ENCODE data around the gene COPB1.

COPB1 gene

DNA sequence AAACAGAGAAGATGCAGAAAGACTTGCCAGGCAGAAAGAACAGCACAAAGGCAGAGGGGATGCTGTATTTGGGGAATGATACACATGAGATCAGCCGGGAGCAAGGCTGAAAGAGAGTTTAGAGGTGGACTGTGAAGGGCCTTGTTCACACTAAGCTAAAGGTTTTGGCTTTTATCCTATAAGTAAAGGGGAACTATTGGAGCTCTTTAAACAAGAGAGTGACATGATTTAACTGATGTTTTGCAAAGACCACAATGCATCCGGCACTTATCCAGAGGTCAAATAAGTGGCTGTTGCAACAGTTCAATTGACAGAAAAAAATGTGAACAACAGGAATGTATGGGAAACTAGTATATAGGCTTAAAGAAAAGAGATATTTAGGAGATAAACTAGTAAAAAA is 76.0 kb downstream of the COPB1 start:
- Histone ChIP-seq H2AFZ (ENCODE audit: low read depth, low read length, severe bottlenecking) (no peak overlapping the region), H3K9ac (ENCODE audit: low read length) (no peak overlapping the region), H3K9me3 (ENCODE audit: insufficient read depth, low read length) (no peaks in the 10 kb centered on the region), H3K4me3 (ENCODE audit: insufficient read depth, low read length, poor library complexity, severe bottlenecking) (no peak overlapping the region), H3K79me2 (ENCODE audit: insufficient read depth, low read length) (no peaks in the 10 kb centered on the region), H3K27ac (ENCODE audit: low read depth, low read length) (no peak overlapping the region), H3K27me3 (ENCODE audit: low read length) (no peaks in the 10 kb centered on the region), H3K4me2 (ENCODE audit: low read depth, low read length, poor library complexity, severe bottlenecking) (no peak overlapping the region), H3F3A (ENCODE audit: insufficient read depth) (no peaks in the 10 kb centered on the region; the same call in 1 of the 2 replicates), H4K20me1 (ENCODE audit: low read depth, low read length) (no peaks in the 10 kb centered on the region), H3K9me2 (replicated peaks; ENCODE audit: insufficient read depth, low read length) (no peaks in the 10 kb centered on the region), H3K36me3 (ENCODE audit: low read length) (no peaks in the 10 kb centered on the region)
- TF ChIP-seq EZH2phosphoT487 (conservative IDR thresholded peaks at IDR 0.05; ENCODE audit: low read length) = no peak

DNA sequence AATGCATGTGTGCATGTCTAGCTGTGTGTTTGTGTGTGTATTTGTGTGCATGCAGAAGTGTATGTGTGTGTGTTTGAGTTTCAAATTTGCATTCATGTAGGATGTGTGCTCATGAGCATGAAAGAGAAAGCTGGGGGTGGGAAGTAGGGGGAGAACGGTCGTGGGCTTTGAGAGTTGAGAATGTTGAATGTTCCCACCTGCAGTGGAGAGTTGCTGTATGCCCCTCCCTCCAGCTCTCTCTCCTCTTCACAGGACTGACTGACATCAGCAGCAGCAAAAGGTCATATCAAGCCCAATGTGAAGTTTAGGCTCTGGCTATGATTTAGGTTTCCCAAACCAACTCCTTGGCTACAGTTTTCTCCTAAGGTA is 76.8 kb downstream of the COPB1 start:
- Histone ChIP-seq H3K4me3 (ENCODE audit: insufficient read depth, low read length, poor library complexity, severe bottlenecking) (no peak overlapping the region), H3K9me3 (ENCODE audit: insufficient read depth, low read length) (no peaks in the 10 kb centered on the region), H3K9ac (ENCODE audit: low read length) (no peak overlapping the region), H3K4me2 (ENCODE audit: low read depth, low read length, poor library complexity, severe bottlenecking) (no peak overlapping the region), H4K20me1 (ENCODE audit: low read depth, low read length) (no peaks in the 10 kb centered on the region), H3F3A (ENCODE audit: insufficient read depth) (no peaks in the 10 kb centered on the region), H3K36me3 (ENCODE audit: low read length) (no peaks in the 10 kb centered on the region), H3K27ac (ENCODE audit: low read depth, low read length) (no peak overlapping the region), H3K9me2 (replicated peaks; ENCODE audit: insufficient read depth, low read length) (no peaks in the 10 kb centered on the region), H3K27me3 (ENCODE audit: low read length) (no peaks in the 10 kb centered on the region), H3K79me2 (ENCODE audit: insufficient read depth, low read length) (no peaks in the 10 kb centered on the region), H2AFZ (ENCODE audit: low read depth, low read length, severe bottlenecking) (no peak overlapping the region)
- TF ChIP-seq, protein P1, sequence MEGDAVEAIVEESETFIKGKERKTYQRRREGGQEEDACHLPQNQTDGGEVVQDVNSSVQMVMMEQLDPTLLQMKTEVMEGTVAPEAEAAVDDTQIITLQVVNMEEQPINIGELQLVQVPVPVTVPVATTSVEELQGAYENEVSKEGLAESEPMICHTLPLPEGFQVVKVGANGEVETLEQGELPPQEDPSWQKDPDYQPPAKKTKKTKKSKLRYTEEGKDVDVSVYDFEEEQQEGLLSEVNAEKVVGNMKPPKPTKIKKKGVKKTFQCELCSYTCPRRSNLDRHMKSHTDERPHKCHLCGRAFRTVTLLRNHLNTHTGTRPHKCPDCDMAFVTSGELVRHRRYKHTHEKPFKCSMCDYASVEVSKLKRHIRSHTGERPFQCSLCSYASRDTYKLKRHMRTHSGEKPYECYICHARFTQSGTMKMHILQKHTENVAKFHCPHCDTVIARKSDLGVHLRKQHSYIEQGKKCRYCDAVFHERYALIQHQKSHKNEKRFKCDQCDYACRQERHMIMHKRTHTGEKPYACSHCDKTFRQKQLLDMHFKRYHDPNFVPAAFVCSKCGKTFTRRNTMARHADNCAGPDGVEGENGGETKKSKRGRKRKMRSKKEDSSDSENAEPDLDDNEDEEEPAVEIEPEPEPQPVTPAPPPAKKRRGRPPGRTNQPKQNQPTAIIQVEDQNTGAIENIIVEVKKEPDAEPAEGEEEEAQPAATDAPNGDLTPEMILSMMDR (IDR thresholded peaks at IDR 0.05; ENCODE audit: insufficient read depth, low read length, poor library complexity, severe bottlenecking) = no peak
- TF ChIP-seq EZH2phosphoT487 (conservative IDR thresholded peaks at IDR 0.05; ENCODE audit: low read length) = no peak

DNA sequence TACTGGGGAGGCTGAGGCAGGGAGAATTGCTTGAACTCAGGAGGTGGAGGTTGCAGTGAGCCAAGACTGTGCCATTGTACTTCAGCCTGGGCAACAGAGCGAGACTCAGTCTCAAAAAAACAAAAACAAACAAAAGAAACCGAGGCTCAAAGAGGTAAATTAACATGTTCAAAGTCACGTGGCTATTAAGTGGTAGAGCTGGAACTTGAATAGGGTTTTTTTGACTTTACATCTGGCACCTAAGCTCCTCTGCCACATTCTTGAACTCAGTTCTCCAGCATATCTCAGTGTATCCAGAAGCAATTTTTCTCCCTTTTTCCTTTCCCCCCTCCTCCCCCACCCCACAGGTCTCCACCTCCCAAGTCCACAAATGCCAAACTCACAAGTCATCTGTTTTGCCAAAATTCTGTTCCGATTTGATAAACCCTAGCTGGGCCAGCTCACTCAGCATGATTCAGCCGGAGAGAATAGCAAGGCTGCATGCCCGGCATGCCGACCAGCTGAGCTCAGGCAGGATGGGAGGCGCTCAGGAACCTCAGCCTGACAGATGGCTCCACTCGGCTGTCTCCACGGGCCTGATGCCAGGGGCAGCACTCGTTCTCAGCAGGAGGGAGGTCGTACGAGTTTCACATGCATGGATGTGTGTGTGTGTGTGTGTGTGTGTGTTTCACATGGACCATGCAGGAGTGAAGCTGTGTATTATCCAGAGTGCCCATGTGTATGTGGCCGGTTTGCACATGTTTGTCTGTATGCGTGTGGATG is 77.4 kb downstream of the COPB1 start:
- H3K9me3 ChIP-seq (ENCODE audit: insufficient read depth, low read length) = no peaks in the 10 kb centered on the region
- no peak overlapping the region for H3K4me2 ChIP-seq (ENCODE audit: low read depth, low read length, poor library complexity, severe bottlenecking)
- H3K36me3 ChIP-seq (ENCODE audit: low read length) = no peaks in the 10 kb centered on the region
- H3K79me2 ChIP-seq (ENCODE audit: insufficient read depth, low read length) = no peaks in the 10 kb centered on the region
- no peak overlapping the region for H3K27ac ChIP-seq (ENCODE audit: low read depth, low read length)
- no peaks in the 10 kb centered on the region for H3F3A ChIP-seq (ENCODE audit: insufficient read depth)
- TF ChIP-seq, protein P1 (IDR thresholded peaks at IDR 0.05; ENCODE audit: insufficient read depth, low read length, poor library complexity, severe bottlenecking) = no peak
- no peak for TF ChIP-seq EZH2phosphoT487 (conservative IDR thresholded peaks at IDR 0.05; ENCODE audit: low read length)
- no peak overlapping the region for H3K4me3 ChIP-seq (ENCODE audit: insufficient read depth, low read length, poor library complexity, severe bottlenecking)
- H3K27me3 ChIP-seq (ENCODE audit: low read length) = no peaks in the 10 kb centered on the region
- no peaks in the 10 kb centered on the region for H4K20me1 ChIP-seq (ENCODE audit: low read depth, low read length)
- H3K9me2 ChIP-seq (replicated peaks; ENCODE audit: insufficient read depth, low read length) = no peaks in the 10 kb centered on the region
- no peak overlapping the region for H3K9ac ChIP-seq (ENCODE audit: low read length)
- H2AFZ ChIP-seq (ENCODE audit: low read depth, low read length, severe bottlenecking) = no peak overlapping the region

- no peak overlapping the region for H3K4me3 ChIP-seq (ENCODE audit: insufficient read depth, low read length, poor library complexity, severe bottlenecking)
- no peak overlapping the region for H2AFZ ChIP-seq (ENCODE audit: low read depth, low read length, severe bottlenecking)
- H3K4me2 ChIP-seq (ENCODE audit: low read depth, low read length, poor library complexity, severe bottlenecking) = no peak overlapping the region
- no peaks in the 10 kb centered on the region for H3K36me3 ChIP-seq (ENCODE audit: low read length)
- H3K27ac ChIP-seq (ENCODE audit: low read depth, low read length) = no peak overlapping the region
- no peaks in the 10 kb centered on the region for H4K20me1 ChIP-seq (ENCODE audit: low read depth, low read length)
- no peaks in the 10 kb centered on the region for H3F3A ChIP-seq (ENCODE audit: insufficient read depth)
- H3K9me2 ChIP-seq (replicated peaks; ENCODE audit: insufficient read depth, low read length) = no peaks in the 10 kb centered on the region
- H3K79me2 ChIP-seq (ENCODE audit: insufficient read depth, low read length) = no peaks in the 10 kb centered on the region
- H3K9me3 ChIP-seq (ENCODE audit: insufficient read depth, low read length) = no peaks in the 10 kb centered on the region
- no peaks in the 10 kb centered on the region for H3K27me3 ChIP-seq (ENCODE audit: low read length)
- no peak for TF ChIP-seq EZH2phosphoT487 (conservative IDR thresholded peaks at IDR 0.05; ENCODE audit: low read length)
- TF ChIP-seq, protein P1 (IDR thresholded peaks at IDR 0.05; ENCODE audit: insufficient read depth, low read length, poor library complexity, severe bottlenecking) = no peak
- no peak overlapping the region for H3K9ac ChIP-seq (ENCODE audit: low read length)
Measured at GRCh38 chr11:14420223-14420622, 79.4 kb downstream of the COPB1 start.
